AG04450 (cell line): ENCODE results near the gene ASCC2. TPM values are rescaled to one million over a fixed set of nuclear protein-coding genes. Genes with fewer than 3 reads are reported as not detected.
A peak's percentile ranks its signal among the peaks of the same experiment; 100 is the strongest.
"Not testable (repeated sequence)": the region's sequence is repeated elsewhere in the genome, so short reads cannot be mapped to it uniquely, and the experiment has no call there.

Experiments used
- CTCF ChIA-PET: fragments of 300-600, 350-600 bp; formaldehyde crosslinking; extraction: SDS; loops from one replicate; lab custom pipeline; 2022; ENCODE audit warnings: antibody characterized with exemption, inconsistent platforms; lab: Charles Lee
- POLR2A ChIA-PET: fragments of 350-600 bp; formaldehyde crosslinking; extraction: SDS; loops from one replicate; lab custom pipeline; 2021; ENCODE audit warnings: antibody characterized with exemption, inconsistent platforms; lab: Yijun Ruan, JAX
- DNase-seq: peaks from one replicate; pipeline ENCODE4 v3.0.0-alpha.2; 2011; ENCODE audit warnings: low read depth, low spot score
- H3K27ac ChIP-seq: one replicate; pipeline ENCODE4 v1.5.1; 2012; ENCODE audit warnings: low read depth, low read length, control low read depth
- H3K27me3 ChIP-seq: one replicate; pipeline ENCODE4 v1.6.0; 2012; ENCODE audit warnings: low read length; ENCODE audit not compliant: control insufficient read depth, insufficient read depth
- H3K4me3 ChIP-seq: 2 replicates; pipeline ENCODE4 v1.5.1; 2011; ENCODE audit warnings: mild to moderate bottlenecking, low read depth, low read length, control low read depth
- H3K9me3 ChIP-seq: 2 replicates; pipeline ENCODE4 v1.5.1; 2012; ENCODE audit warnings: low read length; ENCODE audit not compliant: control insufficient read depth, insufficient read depth
- CTCF ChIP-seq: IDR thresholded peaks from 2 replicates; pipeline ENCODE4 v1.5.1; 2011; ENCODE audit warnings: low read depth, low read length, control low read depth, inconsistent platforms
- polyA plus RNA-seq: library from polyadenylated mRNA; depleted of rRNA; stranded (reverse); fragments of >200 nt; gene quantifications from 2 replicates; pipeline ENCODE4 v1.2.3, GENCODE V29; 2011

The ASCC2 gene
- polyA plus RNA-seq, 1 experiment: 45.9 TPM

- DNase-seq: no peak
- TF ChIP-seq CTCF: no peak
Measured at GRCh38 chr22:29831958-29832357, 6.1 kb downstream of the ASCC2 start.

GRCh38 chr22:29831186-29831921, 6.7 kb downstream of the ASCC2 start:
- Histone ChIP-seq H3K9me3 (no peaks in the 10 kb centered on the region), H3K4me3 (no peak overlapping the region), H3K27ac (no peak overlapping the region), H3K27me3 (no peaks in the 10 kb centered on the region)
- DNase-seq: no peak
- CTCF ChIA-PET: no interaction called here
- POLR2A ChIA-PET: no interaction called here
- no peak for TF ChIP-seq CTCF

More at GRCh38 chr22:29831958-29832357, 6.1 kb downstream of the ASCC2 start:
- ChIA-PET CTCF (no interaction called here), POLR2A (no interaction called here)
- H3K27me3 ChIP-seq: no peaks in the 10 kb centered on the region
- H3K27ac ChIP-seq: no peak overlapping the region
- H3K9me3 ChIP-seq: no peaks in the 10 kb centered on the region
- H3K4me3 ChIP-seq: no peak overlapping the region

- no peak overlapping the region for H3K4me3 ChIP-seq
- no peak for TF ChIP-seq CTCF
- DNase-seq: no peak
- H3K27me3 ChIP-seq: no peaks in the 10 kb centered on the region
- POLR2A ChIA-PET: no interaction called here
- H3K27ac ChIP-seq: no peak overlapping the region
- CTCF ChIA-PET: interaction anchor here (1.9 kb wide), 1 partner anchor 175 kb away, joined by 5 read pairs; no protein-coding TSS in a partner anchor
- no peaks in the 10 kb centered on the region for H3K9me3 ChIP-seq
Measured at GRCh38 chr22:29830585-29830984, 7.5 kb downstream of the ASCC2 start.

- DNase-seq: peak; percentile 26
- POLR2A ChIA-PET, H3K27me3 ChIP-seq, H3K27ac ChIP-seq, H3K4me3 ChIP-seq, H3K9me3 ChIP-seq, CTCF ChIA-PET: not testable (repeated sequence)
Measured at GRCh38 chr22:29827726-29828125, 10.3 kb downstream of the ASCC2 start.

GRCh38 chr22:29827091-29827490, 11.0 kb downstream of the ASCC2 start:
- no peaks in the 10 kb centered on the region for H3K9me3 ChIP-seq
- DNase-seq: no peak
- no peak for TF ChIP-seq CTCF
- H3K4me3 ChIP-seq: no peak overlapping the region
- no peaks in the 10 kb centered on the region for H3K27me3 ChIP-seq
- ChIA-PET CTCF (no interaction called here), POLR2A (no interaction called here)
- H3K27ac ChIP-seq: no peak overlapping the region
